ENCODE data around the gene TMEFF1.

GRCh38 chr9:100549048-100549447 is 76.1 kb downstream of the TMEFF1 start:
- TF ChIP-seq CTCF (IDR thresholded peaks at IDR 0.05) (no peak), POLR2A (IDR thresholded peaks at IDR 0.05) (no peak), POLR2AphosphoS5 (IDR thresholded peaks at IDR 0.05) (no peak)

All from prostate gland (tissue), 2 donors.